PC-9 (cell line): ENCODE data around the gene AKR7A3. TPM values are rescaled to one million over a fixed set of nuclear protein-coding genes. Genes with fewer than 3 reads are reported as not detected.
"Not testable (repeated sequence)": the region's sequence is repeated elsewhere in the genome, so short reads cannot be mapped to it uniquely, and the experiment has no call there.

Experiments
- BruUV-seq: library from RNA; stranded (reverse); fragments of 400-500 nt; replicated peaks from 2 replicates; lab custom pipeline; 2021; lab: Mats Ljungman, UMichigan
- CTCF ChIA-PET: fragments of 300-600 bp; sonication (Branson Sonifier 250); formaldehyde crosslinking; loops from one replicate; lab custom pipeline; 2022; ENCODE audit warnings: antibody characterized with exemption; lab: Charles Lee
- POLR2A ChIA-PET: fragments of 300-600 bp; sonication (Branson Sonifier 250); formaldehyde crosslinking; loops from one replicate; lab custom pipeline; 2022; ENCODE audit warnings: antibody characterized with exemption; ENCODE audit not compliant: unreplicated experiment; lab: Charles Lee
- DNase-seq, 2 experiments: peaks; one replicate each; pipeline versions ENCODE4 v3.0.0 to v3.0.0-alpha.2; 2015 to 2022; ENCODE audit warnings: mixed read lengths in 1 of 2
- H2AFZ ChIP-seq: fragments of 200-600 bp; sonication (generic); 2 replicates; pipeline ENCODE4 v1.8.1; 2017; ENCODE audit warnings: antibody characterized with exemption
- H3F3A ChIP-seq: fragments of 200-600 bp; sonication (generic); 2 replicates; pipeline ENCODE4 v1.8.1; 2017; ENCODE audit warnings: antibody characterized with exemption, mild to moderate bottlenecking, low read depth; ENCODE audit not compliant: insufficient read depth
- H3K27ac ChIP-seq: fragments of 200-600 bp; sonication (generic); 2 replicates; pipeline ENCODE4 v1.6.1; 2016; ENCODE audit warnings: mixed run types
- H3K27me3 ChIP-seq: fragments of 200-600 bp; sonication (generic); 2 replicates; pipeline ENCODE4 v1.6.1; 2016; ENCODE audit warnings: low read depth, mixed run types; ENCODE audit not compliant: insufficient read depth
- H3K36me3 ChIP-seq: fragments of 200-600 bp; sonication (generic); 2 replicates; pipeline ENCODE4 v1.6.1; 2016; ENCODE audit warnings: low read depth, mixed run types
- H3K4me1 ChIP-seq: fragments of 200-600 bp; sonication (generic); replicated peaks from 2 replicates; pipeline ENCODE4 v1.6.1; 2016; ENCODE audit warnings: mixed run types; ENCODE audit not compliant: insufficient read depth
- H3K4me2 ChIP-seq: fragments of 200-600 bp; sonication (generic); 2 replicates; pipeline ENCODE4 v1.6.1; 2017; ENCODE audit warnings: mixed run types
- H3K4me3 ChIP-seq: fragments of 200-600 bp; sonication (generic); 2 replicates; pipeline ENCODE4 v1.6.1; 2016; ENCODE audit warnings: mixed run types
- H3K79me2 ChIP-seq: fragments of 200-600 bp; sonication (generic); 2 replicates; pipeline ENCODE4 v1.6.1; 2017; ENCODE audit warnings: low read depth, mixed run types
- H3K9me2 ChIP-seq: fragments of 200-600 bp; sonication (generic); 2 replicates; pipeline ENCODE4 v1.8.1; 2017; ENCODE audit warnings: mild to moderate bottlenecking; ENCODE audit not compliant: insufficient read depth
- H3K9me3 ChIP-seq: fragments of 200-600 bp; sonication (generic); 2 replicates; pipeline ENCODE4 v1.8.1; 2016; ENCODE audit warnings: low read depth; ENCODE audit not compliant: insufficient read depth
- H4K20me1 ChIP-seq: fragments of 200-600 bp; sonication (generic); 2 replicates; pipeline ENCODE4 v1.8.1; 2017; ENCODE audit not compliant: insufficient read depth
- EZH2 ChIP-seq: fragments of 200-600 bp; sonication (generic); IDR thresholded peaks from 2 replicates; pipeline ENCODE4 v1.8.0; 2017; ENCODE audit warnings: antibody characterized with exemption, low read depth
- intact Hi-C: fragments of 100-400 bp; cut with micrococcal nuclease; formaldehyde crosslinking; loops from one replicate; pipeline ENCODE4 v1.10.0; 2022; ENCODE audit not compliant: unreplicated experiment
- total RNA-seq: library from RNA; stranded (reverse); gene quantifications from 2 replicates; pipeline ENCODE4 v1.2.3, GENCODE V29; 2021
- TF ChIP-seq, protein P1 (sequence below): fragments of 200-600 bp; sonication (generic); conservative IDR thresholded peaks from 2 replicates; pipeline ENCODE4 v1.6.1; 2017; ENCODE audit warnings: mixed run types, antibody characterized with exemption, mild to moderate bottlenecking, moderate library complexity

AKR7A3 gene
- total RNA-seq, 1 experiment from 2014 or later = 1.9 TPM

DNA sequence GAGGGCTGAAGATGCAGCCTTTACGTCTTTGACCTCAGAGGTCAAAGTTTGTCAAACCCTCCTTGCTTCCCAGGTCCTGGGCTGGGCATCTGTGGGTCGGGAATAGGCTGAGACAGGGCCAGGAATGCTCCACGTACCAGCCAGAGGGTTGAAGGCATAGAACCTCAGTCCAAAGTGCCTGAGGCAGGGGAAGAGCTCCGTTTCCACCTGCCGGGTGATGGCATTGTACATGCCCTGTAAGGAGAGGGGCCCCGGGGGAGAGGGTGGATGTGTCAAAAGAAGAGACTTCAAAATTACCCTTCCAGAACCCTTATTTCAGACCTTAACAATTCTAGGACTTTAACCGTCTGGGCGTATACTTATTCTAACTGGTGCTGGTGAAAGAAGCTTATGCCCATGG is 3.7 kb downstream of the AKR7A3 start:
- no peaks in the 10 kb centered on the region for H3F3A ChIP-seq
- no peak overlapping the region for H3K4me3 ChIP-seq
- H3K9me3 ChIP-seq = no peaks in the 10 kb centered on the region
- no peak overlapping the region for H2AFZ ChIP-seq
- no TSS peak for BruUV-seq
- no peaks in the 10 kb centered on the region for H3K27me3 ChIP-seq
- DNase-seq = no peak
- no peak overlapping the region for H3K4me2 ChIP-seq
- no peaks in the 10 kb centered on the region for H3K9me2 ChIP-seq
- TF ChIP-seq, protein P1, sequence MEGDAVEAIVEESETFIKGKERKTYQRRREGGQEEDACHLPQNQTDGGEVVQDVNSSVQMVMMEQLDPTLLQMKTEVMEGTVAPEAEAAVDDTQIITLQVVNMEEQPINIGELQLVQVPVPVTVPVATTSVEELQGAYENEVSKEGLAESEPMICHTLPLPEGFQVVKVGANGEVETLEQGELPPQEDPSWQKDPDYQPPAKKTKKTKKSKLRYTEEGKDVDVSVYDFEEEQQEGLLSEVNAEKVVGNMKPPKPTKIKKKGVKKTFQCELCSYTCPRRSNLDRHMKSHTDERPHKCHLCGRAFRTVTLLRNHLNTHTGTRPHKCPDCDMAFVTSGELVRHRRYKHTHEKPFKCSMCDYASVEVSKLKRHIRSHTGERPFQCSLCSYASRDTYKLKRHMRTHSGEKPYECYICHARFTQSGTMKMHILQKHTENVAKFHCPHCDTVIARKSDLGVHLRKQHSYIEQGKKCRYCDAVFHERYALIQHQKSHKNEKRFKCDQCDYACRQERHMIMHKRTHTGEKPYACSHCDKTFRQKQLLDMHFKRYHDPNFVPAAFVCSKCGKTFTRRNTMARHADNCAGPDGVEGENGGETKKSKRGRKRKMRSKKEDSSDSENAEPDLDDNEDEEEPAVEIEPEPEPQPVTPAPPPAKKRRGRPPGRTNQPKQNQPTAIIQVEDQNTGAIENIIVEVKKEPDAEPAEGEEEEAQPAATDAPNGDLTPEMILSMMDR = no peak
- TF ChIP-seq EZH2 = no peak
- ChIA-PET POLR2A (no interaction called here), CTCF (no interaction called here)
- H3K36me3 ChIP-seq = no peaks in the 10 kb centered on the region
- no peaks in the 10 kb centered on the region for H4K20me1 ChIP-seq
- no peaks in the 10 kb centered on the region for H3K79me2 ChIP-seq
- intact Hi-C loops = no loop called here
- H3K27ac ChIP-seq = no peak overlapping the region
- H3K4me1 ChIP-seq = no peaks in the 10 kb centered on the region

DNA sequence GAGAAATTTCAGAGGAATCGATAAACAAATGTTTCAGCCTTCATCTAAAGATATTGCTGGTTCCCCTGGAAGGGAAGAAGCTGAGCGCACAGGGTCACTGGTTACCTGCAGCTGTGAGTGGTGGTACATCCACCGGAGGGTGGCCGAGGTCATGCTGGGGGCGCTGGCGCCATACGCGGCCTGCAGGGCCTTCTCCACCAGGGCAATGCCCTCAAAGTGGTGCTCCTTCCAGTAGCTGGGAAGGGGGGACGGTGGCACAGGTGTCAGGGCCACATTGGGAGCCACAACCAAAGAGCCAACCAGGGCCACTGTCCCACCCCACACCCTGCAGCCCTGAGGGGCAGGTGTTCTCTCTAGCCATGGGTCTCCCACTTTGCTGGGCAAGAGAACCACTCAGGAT is 4.7 kb downstream of the AKR7A3 start:
- H3K27me3 ChIP-seq = no peaks in the 10 kb centered on the region
- no peaks in the 10 kb centered on the region for H3K36me3 ChIP-seq
- no peaks in the 10 kb centered on the region for H3K9me3 ChIP-seq
- no peaks in the 10 kb centered on the region for H3K79me2 ChIP-seq
- ChIA-PET POLR2A (no interaction called here), CTCF (no interaction called here)
- no peak overlapping the region for H3K27ac ChIP-seq
- intact Hi-C loops = no loop called here
- no peak overlapping the region for H3K4me3 ChIP-seq
- no peaks in the 10 kb centered on the region for H3F3A ChIP-seq
- no peak overlapping the region for H2AFZ ChIP-seq
- H3K4me2 ChIP-seq = no peak overlapping the region
- H4K20me1 ChIP-seq = no peaks in the 10 kb centered on the region
- TF ChIP-seq, protein P1 = no peak
- TF ChIP-seq EZH2 = no peak
- no TSS peak for BruUV-seq
- no peak for DNase-seq
- no peaks in the 10 kb centered on the region for H3K4me1 ChIP-seq
- H3K9me2 ChIP-seq = no peaks in the 10 kb centered on the region

DNA sequence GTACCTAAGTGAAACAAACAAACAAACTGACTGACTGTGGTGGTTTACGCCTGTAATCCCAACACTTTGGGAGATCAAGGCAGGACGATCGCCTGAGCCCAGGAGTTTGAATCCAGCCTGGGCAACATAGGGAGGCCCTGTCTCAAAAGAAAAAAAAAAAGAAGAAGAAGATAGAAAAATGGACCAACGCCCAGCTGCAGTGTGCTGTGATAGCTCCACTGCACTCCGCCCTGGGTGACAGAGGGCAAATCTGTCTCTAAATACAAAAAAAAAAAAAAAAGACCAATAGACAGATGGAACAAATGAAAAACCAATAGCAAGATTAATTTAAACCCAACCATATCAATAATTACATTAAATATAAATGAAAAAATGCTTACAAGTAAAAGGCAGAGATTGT is 13.9 kb downstream of the AKR7A3 start:
- TF ChIP-seq, protein P1 = no peak
- no peaks in the 10 kb centered on the region for H3K9me2 ChIP-seq
- no peaks in the 10 kb centered on the region for H3K36me3 ChIP-seq
- no TSS peak for BruUV-seq
- no peaks in the 10 kb centered on the region for H4K20me1 ChIP-seq
- H3K4me2 ChIP-seq = no peak overlapping the region
- ChIA-PET CTCF (no interaction called here), POLR2A (no interaction called here)
- H3K4me3 ChIP-seq = no peak overlapping the region
- no peaks in the 10 kb centered on the region for H3F3A ChIP-seq
- no peak for DNase-seq
- H2AFZ ChIP-seq = no peak overlapping the region
- H3K79me2 ChIP-seq = no peaks in the 10 kb centered on the region
- H3K4me1 ChIP-seq = no peaks in the 10 kb centered on the region
- no peaks in the 10 kb centered on the region for H3K9me3 ChIP-seq
- intact Hi-C loops = no loop called here
- H3K27ac ChIP-seq = no peak overlapping the region
- H3K27me3 ChIP-seq = no peaks in the 10 kb centered on the region

DNA sequence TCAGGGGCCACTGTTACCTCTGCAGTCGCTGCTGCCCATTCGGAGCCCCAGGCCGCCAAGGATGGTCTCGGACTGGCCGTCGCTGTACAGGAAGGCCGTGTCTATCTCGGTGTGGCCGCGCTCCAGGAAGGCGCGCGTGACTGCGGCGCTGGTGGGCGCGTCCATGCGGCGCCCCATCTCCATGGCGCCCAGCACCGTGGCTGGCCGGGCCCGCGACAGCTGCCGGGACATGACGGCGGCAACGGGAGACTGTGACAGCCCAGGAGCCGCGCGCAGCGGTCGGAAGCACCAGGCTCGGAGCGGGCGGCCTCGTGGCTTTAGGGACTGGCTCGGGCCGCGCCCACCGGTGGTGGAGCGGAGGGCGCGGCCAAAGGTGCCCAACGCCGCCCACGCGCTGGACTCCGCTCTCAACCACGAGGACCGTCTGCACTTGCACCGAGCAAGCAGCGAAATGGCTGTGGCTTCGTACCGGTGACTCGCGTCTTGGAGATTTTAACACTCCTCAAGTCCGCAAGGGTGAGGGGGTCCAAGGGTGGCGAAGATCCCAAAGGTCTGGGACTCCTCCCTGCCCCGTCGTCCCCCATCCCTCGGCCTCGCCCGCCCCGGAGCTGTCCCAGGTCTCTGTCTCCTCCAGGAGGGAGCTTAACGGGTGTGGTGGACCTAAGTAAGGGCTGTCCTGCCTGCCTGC is 14.6 kb downstream of the AKR7A3 start:
- DNase-seq, POLR2A ChIA-PET, CTCF ChIA-PET, H2AFZ ChIP-seq, H3K27me3 ChIP-seq, H3K9me3 ChIP-seq, H3K36me3 ChIP-seq, H3K9me2 ChIP-seq, H3K4me3 ChIP-seq, H3K4me1 ChIP-seq, BruUV-seq, H3K79me2 ChIP-seq, H4K20me1 ChIP-seq, intact Hi-C loops, H3F3A ChIP-seq, H3K4me2 ChIP-seq, H3K27ac ChIP-seq: not testable (repeated sequence)
